Fibroblast of villous mesenchyme (primary cell): Measurements from ENCODE around the gene SULT2B1. TPM values are rescaled to one million over a fixed set of nuclear protein-coding genes. Genes with fewer than 3 reads are reported as not detected.
"Not testable (repeated sequence)": the region's sequence is repeated elsewhere in the genome, so short reads cannot be mapped to it uniquely, and the experiment has no call there.

Source experiments
- DNase-seq: peaks from one replicate; pipeline ENCODE4 v3.0.0-alpha.2; 2010; ENCODE audit warnings: low read depth
- H3K4me3 ChIP-seq: 2 replicates; pipeline ENCODE4 v1.5.1; 2011; ENCODE audit warnings: low read depth, mild to moderate bottlenecking, low read length
- total RNA-seq: library from RNA; depleted of rRNA; stranded (reverse); fragments of >200 nt; gene quantifications from 2 replicates; pipeline ENCODE4 v1.2.3, GENCODE V29; 2012
- TF ChIP-seq, protein P1 (sequence below): IDR thresholded peaks from 2 replicates; pipeline ENCODE4 v1.5.1; 2012; ENCODE audit warnings: low read depth, mild to moderate bottlenecking, low read length; ENCODE audit not compliant: insufficient read depth

SULT2B1 gene
- total RNA-seq, 1 donor, result not detected

GRCh38 chr19:48516536-48516935 is 35.4 kb upstream of the SULT2B1 start:
- no peak for DNase-seq
- TF ChIP-seq, protein P1, sequence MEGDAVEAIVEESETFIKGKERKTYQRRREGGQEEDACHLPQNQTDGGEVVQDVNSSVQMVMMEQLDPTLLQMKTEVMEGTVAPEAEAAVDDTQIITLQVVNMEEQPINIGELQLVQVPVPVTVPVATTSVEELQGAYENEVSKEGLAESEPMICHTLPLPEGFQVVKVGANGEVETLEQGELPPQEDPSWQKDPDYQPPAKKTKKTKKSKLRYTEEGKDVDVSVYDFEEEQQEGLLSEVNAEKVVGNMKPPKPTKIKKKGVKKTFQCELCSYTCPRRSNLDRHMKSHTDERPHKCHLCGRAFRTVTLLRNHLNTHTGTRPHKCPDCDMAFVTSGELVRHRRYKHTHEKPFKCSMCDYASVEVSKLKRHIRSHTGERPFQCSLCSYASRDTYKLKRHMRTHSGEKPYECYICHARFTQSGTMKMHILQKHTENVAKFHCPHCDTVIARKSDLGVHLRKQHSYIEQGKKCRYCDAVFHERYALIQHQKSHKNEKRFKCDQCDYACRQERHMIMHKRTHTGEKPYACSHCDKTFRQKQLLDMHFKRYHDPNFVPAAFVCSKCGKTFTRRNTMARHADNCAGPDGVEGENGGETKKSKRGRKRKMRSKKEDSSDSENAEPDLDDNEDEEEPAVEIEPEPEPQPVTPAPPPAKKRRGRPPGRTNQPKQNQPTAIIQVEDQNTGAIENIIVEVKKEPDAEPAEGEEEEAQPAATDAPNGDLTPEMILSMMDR, result no peak
- H3K4me3 ChIP-seq, result no peak overlapping the region

- DNase-seq, result no peak
- H3K4me3 ChIP-seq, result no peak overlapping the region
- TF ChIP-seq, protein P1, result no peak
Observed at GRCh38 chr19:48518207-48518606, 33.8 kb upstream of the SULT2B1 start.

DNA sequence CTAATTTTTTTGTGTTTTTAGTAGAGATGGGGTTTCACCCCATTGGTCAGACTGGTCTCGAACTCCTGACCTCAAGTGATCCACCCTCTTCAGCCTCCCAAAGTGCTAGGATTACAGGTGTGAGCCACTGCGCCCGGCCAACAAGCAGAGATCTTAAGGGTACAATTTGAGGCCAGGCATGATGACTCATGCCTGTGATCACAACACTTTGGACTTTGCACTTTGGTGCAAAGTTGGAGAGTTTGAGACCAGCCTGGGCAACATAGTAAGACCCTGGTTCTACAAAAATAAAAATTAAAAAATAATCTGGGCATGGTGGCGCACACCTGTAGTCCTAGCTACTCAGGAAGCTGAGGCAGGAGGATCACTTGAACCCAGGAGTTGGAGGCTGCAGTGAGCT is 32.5 kb upstream of the SULT2B1 start:
- DNase-seq, H3K4me3 ChIP-seq: not testable (repeated sequence)

DNA sequence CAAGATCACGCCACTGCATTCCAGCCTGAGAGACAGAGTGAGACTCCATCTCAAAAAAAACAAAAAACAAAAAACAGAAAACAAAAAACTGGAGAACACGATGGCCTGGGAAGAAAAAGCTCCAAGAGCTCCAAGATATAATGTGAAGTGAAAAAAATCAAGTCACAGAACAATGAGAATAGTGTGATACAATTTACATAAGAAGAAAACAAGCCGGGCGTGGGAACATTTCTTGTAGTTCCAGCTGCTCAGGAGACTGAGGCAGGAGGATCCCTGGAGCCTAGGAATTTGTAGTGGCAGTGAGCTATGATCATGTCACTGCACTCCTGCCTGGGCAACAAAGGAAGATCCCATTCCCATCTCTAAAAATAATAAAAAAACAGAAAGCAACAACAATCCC is 31.8 kb upstream of the SULT2B1 start:
- TF ChIP-seq, protein P1, result no peak
- no peak for DNase-seq
- no peak overlapping the region for H3K4me3 ChIP-seq

GRCh38 chr19:48524221-48524620 is 27.8 kb upstream of the SULT2B1 start:
- DNase-seq, result no peak
- no peak overlapping the region for H3K4me3 ChIP-seq
- TF ChIP-seq, protein P1, result no peak

GRCh38 chr19:48524732-48525131 is 27.2 kb upstream of the SULT2B1 start:
- no peak overlapping the region for H3K4me3 ChIP-seq
- no peak for DNase-seq
- TF ChIP-seq, protein P1, result no peak

DNA sequence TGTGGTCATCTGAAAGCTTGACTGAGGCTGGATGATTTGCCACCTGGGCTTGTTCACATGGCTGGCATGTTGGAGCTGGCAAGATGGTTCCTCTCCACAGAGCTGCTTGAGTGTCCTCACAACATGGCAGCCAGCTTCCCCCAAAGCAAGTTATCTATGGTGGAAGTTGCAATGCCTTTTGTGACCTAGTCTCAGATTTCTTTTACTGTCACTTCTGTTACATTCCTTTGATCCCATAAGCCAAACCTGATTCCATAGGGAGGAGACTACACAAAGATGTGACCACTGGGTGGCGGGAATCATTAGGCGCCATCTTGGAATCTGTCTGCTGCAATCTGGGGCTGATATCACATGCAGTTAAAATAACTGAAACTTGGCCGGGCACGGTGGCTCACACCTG is 22.8 kb upstream of the SULT2B1 start:
- DNase-seq, result no peak
- no peak overlapping the region for H3K4me3 ChIP-seq
- TF ChIP-seq, protein P1, result no peak
